ENCODE results near the gene SERPINH1.

SERPINH1 gene

DNA sequence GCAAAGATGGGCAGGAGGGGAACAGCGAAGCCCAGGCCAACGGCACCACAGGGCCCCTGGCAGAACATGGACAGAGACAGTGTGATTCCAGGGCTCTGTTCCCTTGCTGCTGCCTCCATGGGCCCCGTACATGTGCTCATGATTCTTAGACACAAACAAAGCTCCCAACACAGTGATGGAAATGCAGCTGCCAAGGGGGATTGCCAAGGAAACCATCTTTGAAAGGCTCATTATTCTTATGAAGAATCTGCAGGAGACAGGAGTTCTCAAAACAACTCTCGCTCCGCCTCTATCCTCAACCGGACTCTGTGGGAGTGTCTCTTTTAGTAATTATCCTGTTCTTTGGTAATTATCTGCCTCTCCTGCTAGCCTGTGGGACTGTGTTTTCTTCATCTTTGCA lies 32.2 kb downstream of the SERPINH1 start:
- Histone ChIP-seq H3F3A (ENCODE audit: insufficient read depth, low read length) (no peaks in the 10 kb centered on the region), H3K9me3 (replicated peaks; ENCODE audit: insufficient read depth, low read length) (no peaks in the 10 kb centered on the region), H4K20me1 (ENCODE audit: insufficient read depth, low read length) (no peaks in the 10 kb centered on the region), H3K9ac (ENCODE audit: low read length) (no peak overlapping the region), H2AFZ (ENCODE audit: low read length) (no peak overlapping the region), H3K27ac (ENCODE audit: low read length) (no peak overlapping the region), H3K27me3 (replicated peaks; ENCODE audit: insufficient read depth, low read length) (no peaks in the 10 kb centered on the region), H3K4me1 (ENCODE audit: low read length) (no peaks in the 10 kb centered on the region), H3K4me3 (ENCODE audit: low read length) (no peak overlapping the region), H3K79me2 (ENCODE audit: low read length) (no peaks in the 10 kb centered on the region), H3K9me2 (replicated peaks; ENCODE audit: insufficient read depth, low read length) (no peaks in the 10 kb centered on the region), H3K4me2 (ENCODE audit: low read depth, low read length) (no peak overlapping the region), H3K36me3 (replicated peaks; ENCODE audit: insufficient read depth, low read length) (no peaks in the 10 kb centered on the region)
- TF ChIP-seq EZH2phosphoT487 (IDR thresholded peaks at IDR 0.05; ENCODE audit: low read length): no peak
- TF ChIP-seq, protein P1, sequence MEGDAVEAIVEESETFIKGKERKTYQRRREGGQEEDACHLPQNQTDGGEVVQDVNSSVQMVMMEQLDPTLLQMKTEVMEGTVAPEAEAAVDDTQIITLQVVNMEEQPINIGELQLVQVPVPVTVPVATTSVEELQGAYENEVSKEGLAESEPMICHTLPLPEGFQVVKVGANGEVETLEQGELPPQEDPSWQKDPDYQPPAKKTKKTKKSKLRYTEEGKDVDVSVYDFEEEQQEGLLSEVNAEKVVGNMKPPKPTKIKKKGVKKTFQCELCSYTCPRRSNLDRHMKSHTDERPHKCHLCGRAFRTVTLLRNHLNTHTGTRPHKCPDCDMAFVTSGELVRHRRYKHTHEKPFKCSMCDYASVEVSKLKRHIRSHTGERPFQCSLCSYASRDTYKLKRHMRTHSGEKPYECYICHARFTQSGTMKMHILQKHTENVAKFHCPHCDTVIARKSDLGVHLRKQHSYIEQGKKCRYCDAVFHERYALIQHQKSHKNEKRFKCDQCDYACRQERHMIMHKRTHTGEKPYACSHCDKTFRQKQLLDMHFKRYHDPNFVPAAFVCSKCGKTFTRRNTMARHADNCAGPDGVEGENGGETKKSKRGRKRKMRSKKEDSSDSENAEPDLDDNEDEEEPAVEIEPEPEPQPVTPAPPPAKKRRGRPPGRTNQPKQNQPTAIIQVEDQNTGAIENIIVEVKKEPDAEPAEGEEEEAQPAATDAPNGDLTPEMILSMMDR (IDR thresholded peaks at IDR 0.05; ENCODE audit: low read length): no peak
- TF ChIP-seq EZH2 (optimal IDR thresholded peaks at IDR 0.05; ENCODE audit: low read depth, low read length): no peak
- DNase-seq: no peak

DNA sequence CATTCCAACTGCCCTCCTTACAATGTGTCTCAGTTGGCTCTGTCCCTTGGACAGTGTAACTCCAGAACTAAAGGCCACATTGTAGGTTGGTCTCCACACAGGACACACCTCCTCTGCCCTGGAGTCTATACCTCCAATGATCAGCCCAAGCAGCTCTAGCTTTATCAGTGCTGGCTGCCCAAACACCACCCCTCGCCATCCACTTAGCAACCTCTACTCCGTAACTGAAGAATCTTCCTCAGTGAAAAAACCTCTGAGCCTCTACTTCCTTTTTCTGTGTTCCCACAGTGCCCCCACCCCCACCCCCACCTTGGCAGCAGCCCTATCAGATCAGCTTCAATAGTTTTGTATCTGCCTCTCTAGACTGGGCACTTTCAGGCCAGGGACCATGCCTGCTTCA lies 33.4 kb downstream of the SERPINH1 start:
- no peak overlapping the region for H3K27ac ChIP-seq (ENCODE audit: low read length)
- H3K79me2 ChIP-seq (ENCODE audit: low read length): no peaks in the 10 kb centered on the region
- H2AFZ ChIP-seq (ENCODE audit: low read length): no peak overlapping the region
- H3K27me3 ChIP-seq (replicated peaks; ENCODE audit: insufficient read depth, low read length): no peaks in the 10 kb centered on the region
- no peak overlapping the region for H3K4me3 ChIP-seq (ENCODE audit: low read length)
- no peaks in the 10 kb centered on the region for H3K9me3 ChIP-seq (replicated peaks; ENCODE audit: insufficient read depth, low read length)
- H4K20me1 ChIP-seq (ENCODE audit: insufficient read depth, low read length): no peaks in the 10 kb centered on the region
- H3K4me2 ChIP-seq (ENCODE audit: low read depth, low read length): no peak overlapping the region
- TF ChIP-seq EZH2 (optimal IDR thresholded peaks at IDR 0.05; ENCODE audit: low read depth, low read length): no peak
- TF ChIP-seq, protein P1 (IDR thresholded peaks at IDR 0.05; ENCODE audit: low read length): no peak
- no peaks in the 10 kb centered on the region for H3F3A ChIP-seq (ENCODE audit: insufficient read depth, low read length)
- no peaks in the 10 kb centered on the region for H3K4me1 ChIP-seq (ENCODE audit: low read length)
- H3K9me2 ChIP-seq (replicated peaks; ENCODE audit: insufficient read depth, low read length): no peaks in the 10 kb centered on the region
- H3K36me3 ChIP-seq (replicated peaks; ENCODE audit: insufficient read depth, low read length): no peaks in the 10 kb centered on the region
- DNase-seq: no peak
- H3K9ac ChIP-seq (ENCODE audit: low read length): no peak overlapping the region

DNA sequence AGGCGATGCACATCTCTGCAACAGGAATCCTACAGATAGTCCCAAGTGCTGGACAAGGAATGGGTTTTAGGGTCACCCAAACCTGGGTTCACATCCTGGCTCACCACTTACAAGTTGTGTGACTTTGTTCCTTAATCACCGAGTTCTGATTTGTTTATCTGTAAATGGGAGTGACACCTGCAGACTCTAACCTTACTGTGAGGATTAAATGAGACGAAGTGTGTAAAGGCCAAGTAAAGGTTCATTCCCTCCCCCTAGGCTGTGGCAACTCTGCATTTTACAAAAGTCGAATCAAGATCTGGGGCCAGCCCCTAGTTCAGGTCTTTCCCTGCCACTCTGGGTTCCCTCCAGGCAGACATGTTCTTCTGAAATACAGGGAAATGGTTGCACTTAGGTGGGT lies 34.9 kb downstream of the SERPINH1 start:
- Histone ChIP-seq H3F3A (ENCODE audit: insufficient read depth, low read length) (no peaks in the 10 kb centered on the region), H3K4me2 (ENCODE audit: low read depth, low read length) (no peak overlapping the region), H3K36me3 (replicated peaks; ENCODE audit: insufficient read depth, low read length) (no peaks in the 10 kb centered on the region), H4K20me1 (ENCODE audit: insufficient read depth, low read length) (no peaks in the 10 kb centered on the region), H3K9ac (ENCODE audit: low read length) (no peak overlapping the region), H3K79me2 (ENCODE audit: low read length) (no peaks in the 10 kb centered on the region), H3K4me1 (ENCODE audit: low read length) (no peaks in the 10 kb centered on the region), H2AFZ (ENCODE audit: low read length) (no peak overlapping the region), H3K9me3 (replicated peaks; ENCODE audit: insufficient read depth, low read length) (no peaks in the 10 kb centered on the region), H3K9me2 (replicated peaks; ENCODE audit: insufficient read depth, low read length) (no peaks in the 10 kb centered on the region), H3K4me3 (ENCODE audit: low read length) (no peak overlapping the region), H3K27ac (ENCODE audit: low read length) (no peak overlapping the region), H3K27me3 (replicated peaks; ENCODE audit: insufficient read depth, low read length) (no peaks in the 10 kb centered on the region; the same call in 1 of the 2 replicates)
- TF ChIP-seq, protein P1 (IDR thresholded peaks at IDR 0.05; ENCODE audit: low read length): no peak
- TF ChIP-seq EZH2phosphoT487 (IDR thresholded peaks at IDR 0.05; ENCODE audit: low read length) (no peak), EZH2 (optimal IDR thresholded peaks at IDR 0.05; ENCODE audit: low read depth, low read length) (no peak)
- no peak for DNase-seq

Data from MM.1S (cell line).